ENCODE results near the gene SLC1A5.
"Not testable (repeated sequence)": the region's sequence is repeated elsewhere in the genome, so short reads cannot be mapped to it uniquely, and the experiment has no call there.

SLC1A5 gene

GRCh38 chr19:46798713-46799112 is 10.3 kb upstream of the SLC1A5 start:
- no peak for DNase-seq (ENCODE audit: low read depth in 2 of 2)

- DNase-seq (ENCODE audit: low read depth in 2 of 2) = no peak
Measured at GRCh38 chr19:46797881-46798280, 9.5 kb upstream of the SLC1A5 start.

- DNase-seq (ENCODE audit: low read depth in 2 of 2) = no peak
Measured at GRCh38 chr19:46791944-46792343, 3.5 kb upstream of the SLC1A5 start.

- no peak for DNase-seq (ENCODE audit: low read depth in 2 of 2)
Measured at GRCh38 chr19:46789371-46789770, 977 bp upstream of the SLC1A5 start.

- no peak for DNase-seq (ENCODE audit: low read depth in 2 of 2)
Measured at GRCh38 chr19:46788968-46789338, 559 bp upstream of the SLC1A5 start.

GRCh38 chr19:46787331-46788261 is 798 bp downstream of the SLC1A5 start:
- DNase-seq (ENCODE audit: low read depth in 2 of 2) = no peak

GRCh38 chr19:46787040-46787330 is 1.4 kb downstream of the SLC1A5 start:
- DNase-seq (ENCODE audit: low read depth in 2 of 2) = no peak

- DNase-seq (ENCODE audit: low read depth in 2 of 2) = peak in 1 of 2 experiments; percentile 49
Measured at GRCh38 chr19:46786236-46787039, 2.0 kb downstream of the SLC1A5 start.

GRCh38 chr19:46785980-46786235 is 2.5 kb downstream of the SLC1A5 start:
- no peak for DNase-seq (ENCODE audit: low read depth in 2 of 2)

GRCh38 chr19:46785054-46785979 is 3.1 kb downstream of the SLC1A5 start:
- no peak for DNase-seq (ENCODE audit: low read depth in 2 of 2)

- peak; percentile 91 for DNase-seq (ENCODE audit: low read depth in 2 of 2)
Measured at GRCh38 chr19:46784262-46785053, 3.9 kb downstream of the SLC1A5 start.

- DNase-seq (ENCODE audit: low read depth in 2 of 2) = no peak
Measured at GRCh38 chr19:46783670-46784069, 4.7 kb downstream of the SLC1A5 start.

GRCh38 chr19:46782355-46783019 is 5.9 kb downstream of the SLC1A5 start:
- DNase-seq (ENCODE audit: low read depth in 2 of 2) = no peak

GRCh38 chr19:46777956-46778645 is 10.3 kb downstream of the SLC1A5 start:
- DNase-seq (ENCODE audit: low read depth in 2 of 2) = not testable (repeated sequence)

GRCh38 chr19:46776927-46777911 is 11.2 kb downstream of the SLC1A5 start:
- DNase-seq (ENCODE audit: low read depth in 2 of 2) = no peak

GRCh38 chr19:46775642-46776258 is 12.6 kb downstream of the SLC1A5 start:
- DNase-seq (ENCODE audit: low read depth in 2 of 2) = no peak

GRCh38 chr19:46773018-46773399 is 15.4 kb downstream of the SLC1A5 start:
- no peak for DNase-seq (ENCODE audit: low read depth in 2 of 2)

- DNase-seq (ENCODE audit: low read depth in 2 of 2) = no peak
Measured at GRCh38 chr19:46772170-46773017, 16.0 kb downstream of the SLC1A5 start.

Measured in fibroblast of skin of left biceps (primary cell).